Gastrocnemius medialis (tissue), 4 donors: ENCODE results near the gene ANKS1B. TPM values are rescaled to one million over a fixed set of nuclear protein-coding genes. Genes with fewer than 3 reads are reported as not detected.

ENCODE experiments used
- ATAC-seq, 2 donors: fragments of 150-250 bp; one replicate each; pipeline ENCODE4 v1.9.1; 2016
- DNase-seq, 2 donors: peaks; one replicate each; pipeline ENCODE4 v3.0.0-alpha.2; 2019
- H3K27ac ChIP-seq, 4 donors: fragments of 200-600 bp; sonication (generic); 1 replicate in 1 of 4; 2 replicates in 3 of 4; pipeline ENCODE4 v1.5.1; 2016 to 2018; ENCODE audit warnings: mild to moderate bottlenecking in 2 of 4, moderate library complexity in 1 of 4
- H3K27me3 ChIP-seq, 3 donors: fragments of 200-600 bp; sonication (generic) in 2 of 3; 1 replicate in 1 of 3; 2 replicates in 2 of 3; pipeline versions ENCODE4 v1.5.1 to v1.6.0; 2016 to 2019; ENCODE audit warnings: mild to moderate bottlenecking in 1 of 3, moderate library complexity in 1 of 3
- H3K36me3 ChIP-seq, 2 donors: fragments of 200-600 bp; sonication (generic) in 1 of 2; one replicate each; pipeline ENCODE4 v1.5.1; 2017 to 2018
- H3K4me1 ChIP-seq, 2 donors: fragments of 200-600 bp; sonication (generic) in 1 of 2; one replicate each; pipeline ENCODE4 v1.5.1; 2016 to 2017; ENCODE audit warnings: mild to moderate bottlenecking in 2 of 2
- H3K4me3 ChIP-seq, 4 donors: fragments of 200-600 bp; sonication (generic) in 3 of 4; 1 replicate in 1 of 4; 2 replicates in 3 of 4; pipeline ENCODE4 v1.5.1; 2016 to 2019; ENCODE audit warnings: mild to moderate bottlenecking in 2 of 4
- H3K9me3 ChIP-seq, 3 donors: fragments of 200-600 bp; sonication (generic) in 2 of 3; 1 replicate in 1 of 3; 2 replicates in 2 of 3; pipeline ENCODE4 v1.5.1; 2016 to 2019
- CTCF ChIP-seq, 5 experiments: fragments of 450-650 bp in 3 of 5; fragments of 200-600 bp in 2 of 5; sonication (generic) in 2 of 5; IDR thresholded peaks in 4 of 5; conservative IDR thresholded peaks in 1 of 5; 1 replicate in 4 of 5; 2 replicates in 1 of 5; pipeline ENCODE4 v1.5.1; 2016 to 2019; ENCODE audit warnings: antibody characterized with exemption in 5 of 5, mild to moderate bottlenecking in 3 of 5, moderate library complexity in 3 of 5
- POLR2A ChIP-seq, 2 donors: fragments of 450-650 bp; IDR thresholded peaks; one replicate each; pipeline ENCODE4 v1.6.1; 2017; ENCODE audit warnings: antibody characterized with exemption in 2 of 2, mild to moderate bottlenecking in 2 of 2, moderate library complexity in 2 of 2
- in situ Hi-C, 4 donors: fragments of 200-750 bp; cut with MboI; loops; one replicate each; pipeline versions ENCODE4 v1.15.0 to v1.8.0; 2017; ENCODE audit warnings: low sequenced_read_pairs in 4 of 4
- intact Hi-C: fragments of 100-400 bp; cut with DNase I; formaldehyde crosslinking; loops from one replicate; pipeline ENCODE4 v1.15.1; 2023; ENCODE audit warnings: low total_unique reads
- total RNA-seq, 4 donors: library from RNA; depleted of rRNA; stranded (reverse); fragments of >200 nt; gene quantifications; one replicate each; pipeline versions ENCODE4 v1.1.0 to v1.2.3, GENCODE V29; 2016

ANKS1B gene
- total RNA-seq, 4 donors from 2014 or later: 3.9 to 14.5 (median 5.7) TPM

- no peak for ATAC-seq
- no peak for DNase-seq
- no peaks in the 10 kb centered on the region for H3K9me3 ChIP-seq
- peaks cover 5 to 6% of the 10 kb centered on the region in 2 donors for H3K4me1 ChIP-seq
- in situ Hi-C loops (loop anchor here in 1 of 4 donors (25.0 kb wide), 1 partner anchor 313 kb away; no protein-coding TSS in a partner anchor), intact Hi-C loops (loop anchor here (1.0 kb wide), 1 partner anchor 299 kb away; no protein-coding TSS in a partner anchor)
- H3K36me3 ChIP-seq: peaks cover 0 to 19% of the 10 kb centered on the region in 2 donors
- no peak overlapping the region for H3K4me3 ChIP-seq
- no peaks in the 10 kb centered on the region for H3K27me3 ChIP-seq
- H3K27ac ChIP-seq: no peak overlapping the region
- TF ChIP-seq POLR2A (IDR thresholded peaks at IDR 0.05): no peak
- no peak for TF ChIP-seq CTCF (IDR thresholded peaks at IDR 0.05 in 4 of 5, conservative IDR thresholded peaks at IDR 0.05 in 1 of 5)
These were observed 1285.2 kb downstream of the ANKS1B start for GRCh38 chr12:98699586-98699985.

GRCh38 chr12:98698603-98699463 lies 1285.9 kb downstream of the ANKS1B start:
- peak; percentile 68 to 72 for ATAC-seq
- in situ Hi-C loops (loop anchor here in 1 of 4 donors (25.0 kb wide), 1 partner anchor 313 kb away; no protein-coding TSS in a partner anchor), intact Hi-C loops (loop anchor here (1.0 kb wide), 1 partner anchor 299 kb away; no protein-coding TSS in a partner anchor)
- Histone ChIP-seq H3K27ac (no peak overlapping the region), H3K4me3 (no peak overlapping the region), H3K4me1 (peaks cover 5 to 6% of the 10 kb centered on the region in 2 donors), H3K27me3 (no peaks in the 10 kb centered on the region), H3K9me3 (no peaks in the 10 kb centered on the region), H3K36me3 (peaks cover 0 to 12% of the 10 kb centered on the region in 2 donors)
- peak; percentile 7 to 26 for DNase-seq
- TF ChIP-seq CTCF (IDR thresholded peaks at IDR 0.05 in 4 of 5, conservative IDR thresholded peaks at IDR 0.05 in 1 of 5) (peak in 1 of 5 experiments; percentile 44), POLR2A (IDR thresholded peaks at IDR 0.05) (no peak)

GRCh38 chr12:98697209-98697608 lies 1287.5 kb downstream of the ANKS1B start:
- in situ Hi-C loops: loop anchor here in 1 of 4 donors (25.0 kb wide), 1 partner anchor 315 kb away; no protein-coding TSS in a partner anchor

DNA sequence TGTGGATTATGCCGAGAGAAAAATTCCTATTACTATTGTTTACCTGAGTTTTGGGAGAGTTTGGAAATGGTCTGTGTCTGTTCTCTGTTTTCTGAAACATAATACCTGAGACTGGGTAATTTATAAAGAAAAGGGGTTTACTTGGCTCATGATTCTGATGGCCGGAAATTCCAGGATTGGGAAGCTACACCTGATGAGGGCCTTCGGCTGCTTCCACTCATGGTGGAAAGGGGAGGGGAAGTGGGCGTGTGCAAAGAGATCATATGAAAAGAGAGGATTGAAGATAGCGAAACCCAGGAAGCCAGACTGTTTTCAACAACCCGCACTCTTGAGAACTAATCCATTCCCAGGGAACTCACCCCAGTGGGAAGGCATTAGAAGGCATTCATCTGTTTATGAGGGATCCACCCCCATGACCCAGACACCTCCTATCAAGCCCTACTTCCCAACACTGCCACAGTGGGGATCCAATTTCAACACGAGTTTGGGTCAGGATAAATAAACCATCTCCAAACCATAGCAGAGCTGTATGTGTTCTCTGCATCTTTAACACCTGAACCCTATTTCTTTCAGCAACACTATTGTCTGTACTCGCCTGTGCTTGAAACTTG lies 1288.6 kb downstream of the ANKS1B start:
- Histone ChIP-seq H3K27me3 (no peaks in the 10 kb centered on the region), H3K36me3 (peaks cover 0 to 12% of the 10 kb centered on the region in 2 donors), H3K27ac (no peak overlapping the region), H3K4me3 (no peak overlapping the region), H3K4me1 (peaks cover 5 to 6% of the 10 kb centered on the region in 2 donors), H3K9me3 (no peaks in the 10 kb centered on the region)
- TF ChIP-seq CTCF (IDR thresholded peaks at IDR 0.05 in 4 of 5, conservative IDR thresholded peaks at IDR 0.05 in 1 of 5) (no peak), POLR2A (IDR thresholded peaks at IDR 0.05) (no peak)
- ATAC-seq (no peak), DNase-seq (no peak)
- in situ Hi-C loops: loop anchor here in 1 of 4 donors (25.0 kb wide), 1 partner anchor 316 kb away; no protein-coding TSS in a partner anchor
- intact Hi-C loops: no loop called here

More at GRCh38 chr12:98697209-98697608, 1287.5 kb downstream of the ANKS1B start:
- Histone ChIP-seq H3K27ac (no peak overlapping the region), H3K27me3 (no peaks in the 10 kb centered on the region), H3K4me1 (peaks cover 5 to 6% of the 10 kb centered on the region in 2 donors), H3K36me3 (peaks cover 0 to 12% of the 10 kb centered on the region in 2 donors), H3K4me3 (no peak overlapping the region), H3K9me3 (no peaks in the 10 kb centered on the region)
- DNase-seq (no peak), ATAC-seq (no peak)
- intact Hi-C loops: no loop called here
- TF ChIP-seq POLR2A (IDR thresholded peaks at IDR 0.05) (no peak), CTCF (IDR thresholded peaks at IDR 0.05 in 4 of 5, conservative IDR thresholded peaks at IDR 0.05 in 1 of 5) (no peak)
